Lower leg skin (tissue), 4 donors: ENCODE results near the gene ACP5. TPM values are rescaled to one million over a fixed set of nuclear protein-coding genes. Genes with fewer than 3 reads are reported as not detected.

ENCODE experiments used
- DNase-seq, 2 donors: peaks; one replicate each; pipeline ENCODE4 v3.0.0-alpha.2; 2019; ENCODE audit warnings: low spot score in 2 of 2
- H3K4me3 ChIP-seq: fragments of 200-600 bp; sonication (generic); 2 replicates; pipeline ENCODE4 v1.5.1; 2017; ENCODE audit warnings: mild to moderate bottlenecking, low read depth; ENCODE audit not compliant: poor library complexity, severe bottlenecking
- CTCF ChIP-seq, 3 donors: fragments of 450-650 bp; IDR thresholded peaks; one replicate each; pipeline ENCODE4 v1.5.1; 2016; ENCODE audit warnings: antibody characterized with exemption in 3 of 3, mild to moderate bottlenecking in 3 of 3, moderate library complexity in 2 of 3
- POLR2A ChIP-seq, 2 donors: fragments of 450-650 bp; IDR thresholded peaks; one replicate each; pipeline ENCODE4 v1.6.1; 2016 to 2017; ENCODE audit warnings: antibody characterized with exemption in 2 of 2, mild to moderate bottlenecking in 1 of 2, moderate library complexity in 1 of 2
- WGBS, 2 donors: methylation state at CpG; one replicate each; pipeline ENCODE4 v1.1.5; 2018; 5-methylcytosine and 5-hydroxymethylcytosine counted together
- intact Hi-C: fragments of 100-400 bp; cut with DNase I; formaldehyde crosslinking; loops from one replicate; pipeline ENCODE4 v1.15.0; 2023; ENCODE audit warnings: low total_unique reads
- total RNA-seq, 4 donors: library from RNA; depleted of rRNA; stranded (reverse); fragments of >200 nt; gene quantifications; one replicate each; pipeline ENCODE4 v1.1.0, GENCODE V29; 2016

ACP5 gene
- total RNA-seq, 4 donors from 2014 or later, result 29.0 to 63.5 (median 52.1) TPM

- intact Hi-C loops, result no loop called here
- no peak overlapping the region for H3K4me3 ChIP-seq
- 76 to 77% methylated on average over 19 to 20 of the region's 20 CpGs for WGBS, 2 donors
- TF ChIP-seq POLR2A (IDR thresholded peaks at IDR 0.05) (no peak), CTCF (IDR thresholded peaks at IDR 0.05) (no peak)
- DNase-seq, result no peak
Observed at GRCh38 chr19:11552666-11553372, 24.6 kb downstream of the ACP5 start.

DNA sequence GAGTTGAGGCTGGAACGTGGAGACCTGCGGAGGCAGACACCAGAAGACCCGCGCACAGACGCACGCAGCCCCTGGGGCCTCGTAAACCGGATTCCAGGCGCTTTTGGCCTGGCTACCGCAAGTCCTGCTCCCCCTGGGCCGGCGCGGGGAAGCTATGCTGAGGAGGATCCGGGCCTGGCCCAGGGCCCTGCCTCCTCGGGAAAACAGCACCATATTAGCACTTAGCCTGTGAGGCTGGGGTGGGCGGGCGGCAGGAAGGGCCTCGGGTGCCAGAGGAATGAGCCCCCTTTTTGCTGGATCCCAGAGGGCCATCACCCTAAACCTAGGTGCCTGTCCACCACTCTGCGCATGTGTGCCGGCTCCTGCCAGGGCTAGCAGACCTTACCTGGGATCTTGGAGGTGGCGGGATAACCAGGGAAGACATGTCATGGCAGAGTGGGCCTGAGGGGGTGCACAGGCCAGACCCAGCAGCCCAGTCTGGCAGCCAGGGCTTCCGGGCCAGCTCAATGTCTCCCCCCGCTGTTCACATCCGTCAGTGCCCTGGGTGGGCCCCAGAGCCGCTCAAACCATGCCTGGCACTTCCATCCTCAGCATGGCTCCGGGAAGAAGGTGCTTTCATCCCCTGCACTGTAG lies 25.7 kb downstream of the ACP5 start:
- TF ChIP-seq POLR2A (IDR thresholded peaks at IDR 0.05) (no peak), CTCF (IDR thresholded peaks at IDR 0.05) (no peak)
- intact Hi-C loops, result no loop called here
- no peak for DNase-seq
- WGBS, 2 donors, result 71 to 77% methylated on average over 17 to 26 of the region's 26 CpGs
- no peak overlapping the region for H3K4me3 ChIP-seq

DNA sequence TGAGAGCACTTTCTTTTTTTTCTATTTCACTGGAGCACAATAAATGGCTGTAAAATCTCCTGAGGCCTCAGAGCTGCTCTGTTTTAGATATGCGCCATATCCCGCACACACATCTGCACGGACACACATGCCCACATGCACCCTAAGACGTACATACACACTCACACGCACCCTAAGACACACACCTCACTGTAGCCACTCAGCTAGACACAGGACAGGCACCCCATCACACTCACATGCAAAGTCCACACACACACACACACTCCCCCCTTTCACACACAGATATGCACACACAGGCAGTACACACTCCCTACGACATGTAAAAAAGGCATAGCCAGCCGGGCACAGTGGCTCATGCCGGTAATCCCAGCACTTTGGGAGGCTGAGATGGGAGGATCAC lies 27.2 kb downstream of the ACP5 start:
- intact Hi-C loops, result no loop called here
- H3K4me3 ChIP-seq, result no peak overlapping the region
- TF ChIP-seq CTCF (IDR thresholded peaks at IDR 0.05) (no peak), POLR2A (IDR thresholded peaks at IDR 0.05) (no peak)
- WGBS, 2 donors, result 84 to 93% methylated on average over 8 of the region's 8 CpGs
- no peak for DNase-seq

DNA sequence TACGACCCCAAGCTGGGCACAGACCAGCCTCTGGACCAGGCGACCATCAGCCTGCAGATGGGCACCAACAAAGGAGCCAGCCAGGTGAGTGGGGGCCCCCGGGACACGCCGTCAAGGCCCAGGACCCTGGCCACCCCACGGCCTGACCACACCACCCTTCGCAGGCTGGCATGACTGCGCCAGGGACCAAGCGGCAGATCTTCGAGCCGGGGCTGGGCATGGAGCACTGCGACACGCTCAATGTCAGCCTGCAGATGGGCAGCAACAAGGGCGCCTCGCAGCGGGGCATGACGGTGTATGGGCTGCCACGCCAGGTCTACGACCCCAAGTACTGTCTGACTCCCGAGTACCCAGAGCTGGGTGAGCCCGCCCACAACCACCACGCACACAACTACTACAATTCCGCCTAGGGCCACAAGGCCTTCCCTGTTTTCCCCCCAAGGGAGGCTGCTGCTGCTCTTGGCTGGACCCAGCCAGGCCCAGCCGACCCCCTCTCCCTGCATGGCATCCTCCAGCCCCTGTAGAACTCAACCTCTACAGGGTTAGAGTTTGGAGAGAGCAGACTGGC lies 28.0 kb downstream of the ACP5 start:
- 85 to 92% methylated on average over 22 to 24 of the region's 24 CpGs for WGBS, 2 donors
- no peak for DNase-seq

GRCh38 chr19:11547929-11548700 lies 29.3 kb downstream of the ACP5 start:
- WGBS, 2 donors, result 90 to 91% methylated on average over 14 of the region's 14 CpGs
- no peak overlapping the region for H3K4me3 ChIP-seq
- intact Hi-C loops, result no loop called here
- TF ChIP-seq POLR2A (IDR thresholded peaks at IDR 0.05) (no peak), CTCF (IDR thresholded peaks at IDR 0.05) (no peak)
- DNase-seq, result no peak

More for the DNA sequence above, 28.0 kb downstream of the ACP5 start:
- intact Hi-C loops, result no loop called here
- no peak overlapping the region for H3K4me3 ChIP-seq
- TF ChIP-seq CTCF (IDR thresholded peaks at IDR 0.05) (no peak), POLR2A (IDR thresholded peaks at IDR 0.05) (no peak)
